Measurements from ENCODE around the gene ATG2B.

- TF ChIP-seq, protein P1, sequence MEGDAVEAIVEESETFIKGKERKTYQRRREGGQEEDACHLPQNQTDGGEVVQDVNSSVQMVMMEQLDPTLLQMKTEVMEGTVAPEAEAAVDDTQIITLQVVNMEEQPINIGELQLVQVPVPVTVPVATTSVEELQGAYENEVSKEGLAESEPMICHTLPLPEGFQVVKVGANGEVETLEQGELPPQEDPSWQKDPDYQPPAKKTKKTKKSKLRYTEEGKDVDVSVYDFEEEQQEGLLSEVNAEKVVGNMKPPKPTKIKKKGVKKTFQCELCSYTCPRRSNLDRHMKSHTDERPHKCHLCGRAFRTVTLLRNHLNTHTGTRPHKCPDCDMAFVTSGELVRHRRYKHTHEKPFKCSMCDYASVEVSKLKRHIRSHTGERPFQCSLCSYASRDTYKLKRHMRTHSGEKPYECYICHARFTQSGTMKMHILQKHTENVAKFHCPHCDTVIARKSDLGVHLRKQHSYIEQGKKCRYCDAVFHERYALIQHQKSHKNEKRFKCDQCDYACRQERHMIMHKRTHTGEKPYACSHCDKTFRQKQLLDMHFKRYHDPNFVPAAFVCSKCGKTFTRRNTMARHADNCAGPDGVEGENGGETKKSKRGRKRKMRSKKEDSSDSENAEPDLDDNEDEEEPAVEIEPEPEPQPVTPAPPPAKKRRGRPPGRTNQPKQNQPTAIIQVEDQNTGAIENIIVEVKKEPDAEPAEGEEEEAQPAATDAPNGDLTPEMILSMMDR (conservative IDR thresholded peaks at IDR 0.05; ENCODE audit: low read length) = no peak
- TF ChIP-seq EZH2phosphoT487 (IDR thresholded peaks at IDR 0.05; ENCODE audit: borderline replicate concordance, low read depth, low read length) = no peak
Measured at GRCh38 chr14:96240641-96241040, 122.5 kb downstream of the ATG2B start.

Measured in OCI-LY7 (cell line).